GM13976 (cell line): ENCODE data around the gene DUSP2.

Experiments
- DNase-seq: peaks from one replicate; pipeline ENCODE4 v3.0.0; 2012; ENCODE audit warnings: low spot score
- in situ Hi-C: fragments of 300-500 bp; cut with MboI; formaldehyde crosslinking; loops from one replicate; pipeline ENCODE4 v1.12.0; 2022; ENCODE audit warnings: low sequenced_read_pairs, mixed read lengths, inconsistent platforms; ENCODE audit not compliant: unreplicated experiment
- TF ChIP-seq, protein P1 (sequence below): IDR thresholded peaks from 2 replicates; pipeline ENCODE4 v1.5.1; 2012; ENCODE audit warnings: borderline replicate concordance, mild to moderate bottlenecking; ENCODE audit not compliant: insufficient read depth; ENCODE audit errors: extremely low read depth, missing control alignments, control extremely low read depth

Gene DUSP2

DNA sequence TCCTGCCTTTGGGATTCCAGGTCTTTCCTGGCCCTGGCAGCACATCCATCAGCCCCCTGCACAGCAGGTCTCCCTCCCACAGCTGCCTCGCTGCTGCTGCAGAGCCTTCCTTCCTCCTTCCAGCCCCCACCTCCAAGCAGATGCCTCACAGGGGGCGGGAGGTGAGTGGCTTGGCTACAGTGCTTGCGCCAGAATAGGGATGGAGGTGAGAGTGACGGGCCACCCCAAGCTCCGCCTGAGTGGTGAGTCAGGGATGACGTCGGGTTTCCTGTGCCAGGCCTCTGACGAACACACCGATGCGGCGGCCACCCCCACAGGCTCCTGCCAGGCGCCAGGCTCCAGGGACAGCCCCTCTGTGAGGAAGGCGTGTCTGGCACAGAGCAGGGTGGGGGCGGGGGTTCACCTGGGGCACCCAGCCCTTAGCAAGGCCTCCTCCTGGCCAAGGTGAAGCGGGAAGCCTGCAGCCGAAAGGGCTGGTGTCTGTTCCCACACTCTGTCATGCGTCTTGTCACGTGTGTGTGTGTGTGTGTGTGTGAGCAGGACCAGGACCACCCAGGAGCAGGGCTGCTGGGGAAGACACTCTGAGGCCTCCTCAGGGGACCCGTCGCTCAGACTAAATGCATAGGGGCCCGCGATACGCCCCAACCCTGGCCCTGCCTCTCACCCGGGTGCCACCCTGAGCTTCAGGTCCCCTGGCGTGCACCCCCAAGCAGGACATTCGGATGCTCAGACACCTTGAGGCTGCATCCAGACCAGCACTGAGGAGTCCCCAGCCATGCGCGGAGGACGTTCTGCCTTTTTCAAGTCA is 3.4 kb upstream of the DUSP2 start:
- DNase-seq, result peak; percentile 85
- in situ Hi-C loops, result no loop called here

GRCh38 chr2:96147593-96148201 is 2.5 kb upstream of the DUSP2 start:
- TF ChIP-seq, protein P1, sequence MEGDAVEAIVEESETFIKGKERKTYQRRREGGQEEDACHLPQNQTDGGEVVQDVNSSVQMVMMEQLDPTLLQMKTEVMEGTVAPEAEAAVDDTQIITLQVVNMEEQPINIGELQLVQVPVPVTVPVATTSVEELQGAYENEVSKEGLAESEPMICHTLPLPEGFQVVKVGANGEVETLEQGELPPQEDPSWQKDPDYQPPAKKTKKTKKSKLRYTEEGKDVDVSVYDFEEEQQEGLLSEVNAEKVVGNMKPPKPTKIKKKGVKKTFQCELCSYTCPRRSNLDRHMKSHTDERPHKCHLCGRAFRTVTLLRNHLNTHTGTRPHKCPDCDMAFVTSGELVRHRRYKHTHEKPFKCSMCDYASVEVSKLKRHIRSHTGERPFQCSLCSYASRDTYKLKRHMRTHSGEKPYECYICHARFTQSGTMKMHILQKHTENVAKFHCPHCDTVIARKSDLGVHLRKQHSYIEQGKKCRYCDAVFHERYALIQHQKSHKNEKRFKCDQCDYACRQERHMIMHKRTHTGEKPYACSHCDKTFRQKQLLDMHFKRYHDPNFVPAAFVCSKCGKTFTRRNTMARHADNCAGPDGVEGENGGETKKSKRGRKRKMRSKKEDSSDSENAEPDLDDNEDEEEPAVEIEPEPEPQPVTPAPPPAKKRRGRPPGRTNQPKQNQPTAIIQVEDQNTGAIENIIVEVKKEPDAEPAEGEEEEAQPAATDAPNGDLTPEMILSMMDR, result no peak
- DNase-seq, result no peak
- in situ Hi-C loops, result no loop called here

More for the DNA sequence above, 3.4 kb upstream of the DUSP2 start:
- TF ChIP-seq, protein P1, result no peak

DNA sequence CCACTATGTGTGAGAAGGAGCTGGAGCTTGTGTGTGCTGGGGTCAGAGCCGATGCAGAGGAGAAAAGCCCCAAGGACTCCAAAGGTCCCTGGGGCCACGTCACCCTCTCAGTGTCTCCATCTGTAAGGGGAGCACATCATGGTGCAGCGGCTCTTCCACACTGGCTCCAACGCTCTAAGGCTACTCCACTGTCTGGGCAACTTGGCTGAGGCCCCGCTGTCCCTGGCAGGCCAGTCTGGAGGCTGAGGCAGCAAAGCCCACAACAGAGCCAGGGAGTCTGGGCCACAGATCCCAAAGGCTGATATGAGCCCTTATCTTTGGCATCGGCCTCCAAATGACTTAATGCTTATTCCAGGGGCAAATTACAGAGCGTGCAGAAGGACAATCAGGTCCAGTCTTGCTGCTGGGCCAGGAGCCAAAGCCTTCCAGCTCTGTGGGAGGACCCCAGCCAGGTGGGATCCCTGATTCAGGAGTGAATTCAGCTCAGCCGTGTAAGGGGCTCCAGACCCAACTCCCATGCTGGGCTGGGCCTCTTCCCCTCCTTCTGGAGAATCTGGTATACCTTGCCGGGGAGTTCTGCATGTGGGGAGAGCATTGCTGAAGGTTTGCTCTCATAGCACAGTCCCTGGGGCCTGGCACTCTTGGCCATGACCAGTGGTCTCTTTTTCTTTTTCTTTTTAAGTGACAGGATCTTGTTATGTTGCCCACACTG is 1.8 kb upstream of the DUSP2 start:
- no peak for DNase-seq
- in situ Hi-C loops, result no loop called here

DNA sequence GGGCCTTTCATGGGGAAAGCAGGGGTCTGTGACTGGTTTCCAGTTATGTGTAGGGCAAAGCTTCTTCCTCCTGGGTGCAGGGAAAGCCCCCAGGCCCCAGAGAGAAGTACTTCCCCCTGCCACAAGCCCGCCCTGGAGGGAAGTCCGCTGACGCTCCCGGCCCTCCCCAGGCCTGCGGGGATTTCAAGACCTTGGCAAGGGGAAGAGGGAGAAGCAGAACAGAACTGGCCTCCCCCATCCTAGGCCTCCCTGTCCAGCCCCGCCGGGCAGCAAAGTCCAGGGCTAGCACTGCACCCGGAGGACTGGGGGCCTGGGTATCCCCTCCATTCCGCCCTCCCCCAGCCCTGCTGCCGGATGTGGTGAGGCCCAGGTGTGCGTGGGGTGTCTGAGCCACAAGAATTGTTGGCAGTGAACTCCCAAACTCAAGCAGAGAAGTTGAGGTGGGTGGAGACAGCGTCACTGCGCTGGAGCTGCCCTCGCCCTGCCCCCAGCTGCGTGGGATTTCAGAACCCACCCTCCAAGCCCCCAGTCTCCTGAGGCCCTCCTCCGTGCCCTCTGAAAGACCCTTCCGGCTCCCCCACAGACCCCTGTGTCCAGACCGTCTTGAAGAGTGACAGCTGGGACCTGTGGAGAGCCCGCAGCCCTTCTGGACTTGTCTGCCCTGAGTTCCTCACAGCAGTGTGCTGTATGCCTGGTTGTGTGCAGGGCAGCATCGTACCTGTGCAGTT is 1.1 kb upstream of the DUSP2 start:
- TF ChIP-seq, protein P1, result no peak
- in situ Hi-C loops, result no loop called here
- DNase-seq, result peak; percentile 87

More for the DNA sequence above, 1.8 kb upstream of the DUSP2 start:
- TF ChIP-seq, protein P1, result no peak

GRCh38 chr2:96145848-96146152 is 560 bp upstream of the DUSP2 start:
- no peak for DNase-seq
- TF ChIP-seq, protein P1, result no peak

GRCh38 chr2:96144481-96145035 is 682 bp downstream of the DUSP2 start:
- in situ Hi-C loops, result no loop called here
- DNase-seq, result no peak
- TF ChIP-seq, protein P1, result no peak

More at GRCh38 chr2:96145848-96146152, 560 bp upstream of the DUSP2 start:
- in situ Hi-C loops, result no loop called here
